Spinal cord (tissue), 10 donors: ENCODE measurements around the gene CPNE9. TPM values are rescaled to one million over a fixed set of nuclear protein-coding genes. Genes with fewer than 3 reads are reported as not detected.

Experiments used
- DNase-seq, 6 donors: peaks; one replicate each; pipeline versions ENCODE4 v3.0.0 to v3.0.0-alpha.2; 2013 to 2015; ENCODE audit warnings: low spot score in 6 of 6, low read depth in 4 of 6
- H3K27ac ChIP-seq: one replicate; pipeline ENCODE4 v1.5.1; 2013; ENCODE audit warnings: low read depth, low read length, control low read depth
- H3K27me3 ChIP-seq: one replicate; pipeline ENCODE4 v1.6.1; 2013; ENCODE audit warnings: low read length; ENCODE audit not compliant: control insufficient read depth, insufficient read depth
- H3K36me3 ChIP-seq: one replicate; pipeline ENCODE4 v1.6.1; 2013; ENCODE audit warnings: low read length; ENCODE audit not compliant: control insufficient read depth, insufficient read depth
- H3K4me1 ChIP-seq: one replicate; pipeline ENCODE4 v1.6.1; 2013; ENCODE audit warnings: low read length; ENCODE audit not compliant: control insufficient read depth, insufficient read depth
- H3K4me3 ChIP-seq: one replicate; pipeline ENCODE4 v1.5.1; 2013; ENCODE audit warnings: low read depth, low read length, control low read depth
- H3K9me3 ChIP-seq: one replicate; pipeline ENCODE4 v1.6.1; 2013; ENCODE audit warnings: low read length; ENCODE audit not compliant: control insufficient read depth, insufficient read depth
- WGBS: methylation state at CpG from one replicate; pipeline ENCODE4 v1.1.5; 2013; ENCODE audit warnings: missing lambda C conversion rate; ENCODE audit not compliant: insufficient coverage; 5-methylcytosine and 5-hydroxymethylcytosine counted together
- polyA plus RNA-seq, 2 donors: library from polyadenylated mRNA; unstranded; fragments of 120-200 nt; gene quantifications; one replicate each; pipeline ENCODE4 v1.2.1, GENCODE V29; 2013; ENCODE audit not compliant: insufficient read length in 2 of 2
- total RNA-seq, 2 donors: library from RNA; depleted of rRNA in 1 of 2; stranded (reverse); fragments of 120-200 nt in 1 of 2; fragments of >200 nt in 1 of 2; gene quantifications; one replicate each; pipeline versions ENCODE4 v1.2.3 to v1.2.4, GENCODE V29; 2013 to 2014
- donor health status: healthy.

Gene CPNE9
- total and polyA plus RNA-seq, 4 donors: 3.3 to 6.3 (median 5.7) TPM

- Histone ChIP-seq H3K4me3 (no peak overlapping the region), H3K9me3 (no peaks in the 10 kb centered on the region), H3K27me3 (no peaks in the 10 kb centered on the region), H3K36me3 (peaks cover 72% of the 10 kb centered on the region), H3K27ac (no peak overlapping the region), H3K4me1 (no peaks in the 10 kb centered on the region)
- DNase-seq: peak in 1 of 6 donors; percentile 1
- 72% methylated on average over 4 of the region's 5 CpGs for WGBS
These were observed 27.8 kb upstream of the CPNE9 start for GRCh38 chr3:9675736-9676290.

GRCh38 chr3:9676785-9677184 is 26.8 kb upstream of the CPNE9 start:
- WGBS: 89% methylated on average over 4 of the region's 6 CpGs
- Histone ChIP-seq H3K9me3 (no peaks in the 10 kb centered on the region), H3K27ac (no peak overlapping the region), H3K36me3 (peaks cover 71% of the 10 kb centered on the region), H3K4me3 (no peak overlapping the region), H3K4me1 (no peaks in the 10 kb centered on the region), H3K27me3 (no peaks in the 10 kb centered on the region)
- DNase-seq: no peak

- Histone ChIP-seq H3K27ac (no peak overlapping the region), H3K9me3 (no peaks in the 10 kb centered on the region), H3K4me3 (no peak overlapping the region), H3K36me3 (peaks cover 72% of the 10 kb centered on the region), H3K4me1 (no peaks in the 10 kb centered on the region), H3K27me3 (no peaks in the 10 kb centered on the region)
- DNase-seq: no peak
- 84% methylated on average over 3 of the region's 3 CpGs for WGBS
These were observed 25.1 kb upstream of the CPNE9 start for GRCh38 chr3:9678493-9678892.

GRCh38 chr3:9679476-9680080 is 24.1 kb upstream of the CPNE9 start:
- Histone ChIP-seq H3K27ac (no peak overlapping the region), H3K9me3 (no peaks in the 10 kb centered on the region), H3K27me3 (no peaks in the 10 kb centered on the region), H3K36me3 (peaks cover 79% of the 10 kb centered on the region), H3K4me3 (no peak overlapping the region), H3K4me1 (no peaks in the 10 kb centered on the region)
- 95% methylated on average over 6 of the region's 6 CpGs for WGBS
- DNase-seq: no peak

GRCh38 chr3:9681011-9681722 is 22.5 kb upstream of the CPNE9 start:
- 91% methylated on average over 4 of the region's 7 CpGs for WGBS
- H3K4me3 ChIP-seq: no peak overlapping the region
- H3K9me3 ChIP-seq: no peaks in the 10 kb centered on the region
- H3K27ac ChIP-seq: no peak overlapping the region
- no peak for DNase-seq
- H3K27me3 ChIP-seq: no peaks in the 10 kb centered on the region
- H3K4me1 ChIP-seq: no peaks in the 10 kb centered on the region
- peaks cover 91% of the 10 kb centered on the region for H3K36me3 ChIP-seq

GRCh38 chr3:9681723-9682081 is 21.9 kb upstream of the CPNE9 start:
- H3K36me3 ChIP-seq: peaks cover 94% of the 10 kb centered on the region
- no peak for DNase-seq
- H3K9me3 ChIP-seq: no peaks in the 10 kb centered on the region
- no peak overlapping the region for H3K4me3 ChIP-seq
- no peaks in the 10 kb centered on the region for H3K27me3 ChIP-seq
- H3K27ac ChIP-seq: no peak overlapping the region
- no peaks in the 10 kb centered on the region for H3K4me1 ChIP-seq
- WGBS: 77% methylated on average over 6 of the region's 6 CpGs

- no peaks in the 10 kb centered on the region for H3K9me3 ChIP-seq
- H3K36me3 ChIP-seq: peaks cover 94% of the 10 kb centered on the region
- no peaks in the 10 kb centered on the region for H3K27me3 ChIP-seq
- WGBS: 81% methylated on average over 3 of the region's 6 CpGs
- no peak overlapping the region for H3K27ac ChIP-seq
- H3K4me1 ChIP-seq: no peaks in the 10 kb centered on the region
- peak in 1 of 6 donors; percentile 3 for DNase-seq
- no peak overlapping the region for H3K4me3 ChIP-seq
These were observed 21.5 kb upstream of the CPNE9 start for GRCh38 chr3:9682096-9682495.

GRCh38 chr3:9683426-9683825 is 20.2 kb upstream of the CPNE9 start:
- H3K27ac ChIP-seq: no peak overlapping the region
- H3K27me3 ChIP-seq: no peaks in the 10 kb centered on the region
- 100% methylated on average over 2 of the region's 3 CpGs for WGBS
- no peaks in the 10 kb centered on the region for H3K9me3 ChIP-seq
- no peak overlapping the region for H3K4me3 ChIP-seq
- peaks cover 95% of the 10 kb centered on the region for H3K36me3 ChIP-seq
- H3K4me1 ChIP-seq: no peaks in the 10 kb centered on the region
- no peak for DNase-seq

GRCh38 chr3:9685216-9686049 is 18.2 kb upstream of the CPNE9 start:
- no peak overlapping the region for H3K4me3 ChIP-seq
- DNase-seq: no peak
- peaks cover 97% of the 10 kb centered on the region for H3K36me3 ChIP-seq
- peaks cover 7% of the 10 kb centered on the region for H3K4me1 ChIP-seq
- 94% methylated on average over 18 of the region's 18 CpGs for WGBS
- no peaks in the 10 kb centered on the region for H3K9me3 ChIP-seq
- H3K27me3 ChIP-seq: no peaks in the 10 kb centered on the region
- H3K27ac ChIP-seq: no peak overlapping the region
